Mesendoderm (in vitro differentiated cells): Measurements from ENCODE around the gene SYT17.

Experiments used
- DNase-seq: peaks from one replicate; pipeline ENCODE4 v3.0.0; 2013
- H2AK5ac ChIP-seq: 2 replicates; pipeline ENCODE4 v1.6.1; 2013; ENCODE audit warnings: low read length, inconsistent platforms
- H2BK120ac ChIP-seq: 2 replicates; pipeline ENCODE4 v1.6.1; 2013; ENCODE audit warnings: low read depth, mild to moderate bottlenecking, low read length, moderate library complexity, mixed read lengths
- H2BK15ac ChIP-seq: replicated peaks from 2 replicates; pipeline ENCODE4 v1.6.1; 2013; ENCODE audit warnings: low read depth, mild to moderate bottlenecking, moderate library complexity
- H2BK5ac ChIP-seq: 2 replicates; pipeline ENCODE4 v1.6.1; 2013; ENCODE audit warnings: low read length, inconsistent platforms
- H3K18ac ChIP-seq: 2 replicates; pipeline ENCODE4 v1.6.1; 2013; ENCODE audit warnings: mild to moderate bottlenecking, low read length, mixed read lengths
- H3K23ac ChIP-seq: one replicate; pipeline ENCODE4 v1.6.1; 2013; ENCODE audit warnings: low read length
- H3K27ac ChIP-seq: 2 replicates; pipeline ENCODE4 v1.5.1; 2013; ENCODE audit warnings: low read depth, mild to moderate bottlenecking, inconsistent platforms, low read length, moderate library complexity
- H3K27me3 ChIP-seq: 2 replicates; pipeline ENCODE4 v1.6.1; 2013; ENCODE audit warnings: low read length, control low read depth, mild to moderate bottlenecking, inconsistent platforms; ENCODE audit not compliant: insufficient read depth, poor library complexity
- H3K36me3 ChIP-seq: 2 replicates; pipeline ENCODE4 v1.6.1; 2013; ENCODE audit warnings: low read length, inconsistent platforms; ENCODE audit not compliant: control insufficient read depth, insufficient read depth
- H3K4ac ChIP-seq: one replicate; pipeline ENCODE4 v1.6.1; 2013; ENCODE audit warnings: low read depth, mild to moderate bottlenecking, low read length, moderate library complexity
- H3K4me1 ChIP-seq: 2 replicates; pipeline ENCODE4 v1.6.1; 2013; ENCODE audit warnings: low read depth, low read length, inconsistent platforms; ENCODE audit not compliant: control insufficient read depth
- H3K4me2 ChIP-seq: 2 replicates; pipeline ENCODE4 v1.6.1; 2013; ENCODE audit warnings: low read length
- H3K4me3 ChIP-seq: 2 replicates; pipeline ENCODE4 v1.5.1; 2013; ENCODE audit warnings: mild to moderate bottlenecking, low read length
- H3K56ac ChIP-seq: one replicate; pipeline ENCODE4 v1.6.1; 2013; ENCODE audit warnings: low read length
- H3K79me1 ChIP-seq: 2 replicates; pipeline ENCODE4 v1.6.1; 2013; ENCODE audit warnings: low read length, inconsistent platforms
- H3K79me2 ChIP-seq: 2 replicates; pipeline ENCODE4 v1.6.1; 2013; ENCODE audit warnings: mild to moderate bottlenecking, low read length; ENCODE audit not compliant: control insufficient read depth, insufficient read depth
- H3K9ac ChIP-seq: 2 replicates; pipeline ENCODE4 v1.6.1; 2013; ENCODE audit warnings: low read length, inconsistent platforms
- H4K5ac ChIP-seq: one replicate; pipeline ENCODE4 v1.6.1; 2013; ENCODE audit warnings: low read length
- H4K8ac ChIP-seq: one replicate; pipeline ENCODE4 v1.6.1; 2013; ENCODE audit warnings: low read depth, mild to moderate bottlenecking, control low read depth, low read length, moderate library complexity
- WGBS: extraction: QIAGEN DNeasy Blood & Tissue Kit; methylation state at CpG from one replicate; pipeline ENCODE4 v1.1.7; 2013; ENCODE audit warnings: low lambda C conversion rate, missing lambda C conversion rate; ENCODE audit not compliant: insufficient coverage; ENCODE audit errors: extremely low coverage; 5-methylcytosine and 5-hydroxymethylcytosine counted together

Gene SYT17

GRCh38 chr16:19172098-19172780 lies 4.2 kb downstream of the SYT17 start:
- no peak overlapping the region for H3K23ac ChIP-seq
- H4K5ac ChIP-seq, result no peak overlapping the region
- H3K4me2 ChIP-seq, result no peak overlapping the region
- H2BK120ac ChIP-seq, result no peak overlapping the region
- H2BK15ac ChIP-seq, result no peak overlapping the region
- no peak overlapping the region for H3K4ac ChIP-seq
- no CpG with 5 or more reads among the region's 12 CpGs for WGBS
- H3K56ac ChIP-seq, result no peak overlapping the region
- DNase-seq, result no peak
- no peaks in the 10 kb centered on the region for H3K27me3 ChIP-seq
- H3K36me3 ChIP-seq, result no peaks in the 10 kb centered on the region
- no peak overlapping the region for H3K27ac ChIP-seq
- H2AK5ac ChIP-seq, result no peak overlapping the region
- no peaks in the 10 kb centered on the region for H3K79me1 ChIP-seq
- no peak overlapping the region for H3K9ac ChIP-seq
- H2BK5ac ChIP-seq, result no peak overlapping the region
- H3K4me3 ChIP-seq, result no peak overlapping the region
- no peaks in the 10 kb centered on the region for H3K79me2 ChIP-seq
- no peak overlapping the region for H3K18ac ChIP-seq
- no peak overlapping the region for H4K8ac ChIP-seq
- no peaks in the 10 kb centered on the region for H3K4me1 ChIP-seq

GRCh38 chr16:19173059-19173458 lies 5.0 kb downstream of the SYT17 start:
- Histone ChIP-seq H3K18ac (no peak overlapping the region), H3K4me1 (no peaks in the 10 kb centered on the region), H3K79me1 (no peaks in the 10 kb centered on the region), H3K56ac (no peak overlapping the region), H3K4me3 (no peak overlapping the region), H2BK5ac (no peak overlapping the region), H3K27ac (no peak overlapping the region), H3K23ac (no peak overlapping the region), H3K36me3 (no peaks in the 10 kb centered on the region), H4K8ac (no peak overlapping the region), H3K79me2 (no peaks in the 10 kb centered on the region), H2BK15ac (no peak overlapping the region), H2AK5ac (no peak overlapping the region), H2BK120ac (no peak overlapping the region), H3K4ac (no peak overlapping the region), H3K9ac (no peak overlapping the region), H3K4me2 (no peak overlapping the region), H3K27me3 (no peaks in the 10 kb centered on the region), H4K5ac (no peak overlapping the region)
- no peak for DNase-seq
- WGBS, result no CpG with 5 or more reads among the region's 8 CpGs

GRCh38 chr16:19173649-19174383 lies 5.8 kb downstream of the SYT17 start:
- Histone ChIP-seq H3K79me1 (no peaks in the 10 kb centered on the region), H3K4me1 (no peaks in the 10 kb centered on the region), H3K79me2 (no peaks in the 10 kb centered on the region), H3K4ac (no peak overlapping the region), H2BK120ac (no peak overlapping the region), H3K9ac (no peak overlapping the region), H3K23ac (no peak overlapping the region), H3K27me3 (no peaks in the 10 kb centered on the region), H3K18ac (no peak overlapping the region), H4K8ac (no peak overlapping the region), H3K36me3 (no peaks in the 10 kb centered on the region), H3K27ac (no peak overlapping the region), H3K4me3 (no peak overlapping the region), H2AK5ac (no peak overlapping the region), H2BK5ac (no peak overlapping the region), H3K4me2 (no peak overlapping the region), H2BK15ac (no peak overlapping the region), H3K56ac (no peak overlapping the region), H4K5ac (no peak overlapping the region)
- WGBS, result no CpG with 5 or more reads among the region's 27 CpGs
- DNase-seq, result no peak

- DNase-seq, result no peak
- Histone ChIP-seq H3K36me3 (no peaks in the 10 kb centered on the region), H3K79me2 (no peaks in the 10 kb centered on the region), H3K18ac (no peak overlapping the region), H3K9ac (no peak overlapping the region), H3K79me1 (no peaks in the 10 kb centered on the region), H3K56ac (no peak overlapping the region), H2BK5ac (no peak overlapping the region), H4K5ac (no peak overlapping the region), H3K4me2 (no peak overlapping the region), H4K8ac (no peak overlapping the region), H2BK120ac (no peak overlapping the region), H3K23ac (no peak overlapping the region), H2BK15ac (no peak overlapping the region), H3K27me3 (no peaks in the 10 kb centered on the region), H2AK5ac (no peak overlapping the region), H3K27ac (no peak overlapping the region), H3K4ac (no peak overlapping the region), H3K4me1 (no peaks in the 10 kb centered on the region), H3K4me3 (no peak overlapping the region)
- WGBS, result no CpG with 5 or more reads among the region's 3 CpGs
These were observed 6.4 kb downstream of the SYT17 start for GRCh38 chr16:19174478-19174877.

- Histone ChIP-seq H3K79me2 (no peaks in the 10 kb centered on the region), H3K27ac (no peak overlapping the region), H4K8ac (no peak overlapping the region), H3K27me3 (no peaks in the 10 kb centered on the region), H3K18ac (no peak overlapping the region), H3K36me3 (no peaks in the 10 kb centered on the region), H3K4me2 (no peak overlapping the region), H3K56ac (no peak overlapping the region), H3K4ac (no peak overlapping the region), H3K4me3 (no peak overlapping the region), H2BK5ac (no peak overlapping the region), H4K5ac (no peak overlapping the region), H2AK5ac (no peak overlapping the region), H2BK120ac (no peak overlapping the region), H3K9ac (no peak overlapping the region), H3K4me1 (no peaks in the 10 kb centered on the region), H3K23ac (no peak overlapping the region), H2BK15ac (no peak overlapping the region), H3K79me1 (no peaks in the 10 kb centered on the region)
- no CpG with 5 or more reads among the region's 9 CpGs for WGBS
- no peak for DNase-seq
These were observed 7.6 kb downstream of the SYT17 start for GRCh38 chr16:19175492-19176262.
